Muscle of leg (tissue), 11 donors: ENCODE results near the gene ZNF286A. TPM values are rescaled to one million over a fixed set of nuclear protein-coding genes. Genes with fewer than 3 reads are reported as not detected.
"Not testable (repeated sequence)": the region's sequence is repeated elsewhere in the genome, so short reads cannot be mapped to it uniquely, and the experiment has no call there.

Experiments used
- DNase-seq: peaks from one replicate; pipeline ENCODE4 v3.0.0; 2013
- H3K27ac ChIP-seq: one replicate; pipeline ENCODE4 v1.5.1; 2013; ENCODE audit warnings: mild to moderate bottlenecking, low read length, control low read depth
- H3K27me3 ChIP-seq: one replicate; pipeline ENCODE4 v1.6.1; 2013; ENCODE audit warnings: low read length; ENCODE audit not compliant: control insufficient read depth, insufficient read depth
- H3K36me3 ChIP-seq: one replicate; pipeline ENCODE4 v1.6.1; 2013; ENCODE audit warnings: low read length; ENCODE audit not compliant: control insufficient read depth, insufficient read depth
- H3K4me1 ChIP-seq: one replicate; pipeline ENCODE4 v1.6.1; 2013; ENCODE audit warnings: low read length; ENCODE audit not compliant: control insufficient read depth, insufficient read depth
- H3K4me3 ChIP-seq: one replicate; pipeline ENCODE4 v1.5.1; 2013; ENCODE audit warnings: low read length, control low read depth
- H3K9me3 ChIP-seq: replicated peaks from 2 replicates; pipeline ENCODE4 v1.6.1; 2013; ENCODE audit warnings: low read depth, low read length; ENCODE audit not compliant: control insufficient read depth
- WGBS: methylation state at CpG from one replicate; pipeline ENCODE4 v1.1.5; 2013; ENCODE audit warnings: missing lambda C conversion rate; ENCODE audit not compliant: insufficient coverage; 5-methylcytosine and 5-hydroxymethylcytosine counted together
- polyA plus RNA-seq, 8 donors: library from polyadenylated mRNA; unstranded; fragments of 120-200 nt; gene quantifications; one replicate each; pipeline versions ENCODE4 v1.2.1 to v1.2.3, GENCODE V29; 2013; ENCODE audit warnings: inconsistent platforms in 1 of 8, low replicate concordance in 1 of 8; ENCODE audit not compliant: insufficient read length in 8 of 8, insufficient read depth in 1 of 8
- total RNA-seq: library from RNA; stranded (reverse); fragments of 120-200 nt; gene quantifications from one replicate; pipeline ENCODE4 v1.2.4, GENCODE V29; 2013

The ZNF286A gene
- total and polyA plus RNA-seq, 9 donors, result 19.9 to 32.2 (median 25.9) TPM

- not testable (repeated sequence) for DNase-seq, H3K4me1 ChIP-seq, H3K36me3 ChIP-seq, H3K27ac ChIP-seq, H3K27me3 ChIP-seq, H3K4me3 ChIP-seq, H3K9me3 ChIP-seq
- no CpG with 5 or more reads among the region's 10 CpGs for WGBS
Observed at GRCh38 chr17:15733174-15733789, 33.7 kb downstream of the ZNF286A start.

GRCh38 chr17:15736578-15736977 lies 37.0 kb downstream of the ZNF286A start:
- 58% methylated on average over 2 of the region's 5 CpGs for WGBS
- H3K27ac ChIP-seq, H3K4me3 ChIP-seq, H3K27me3 ChIP-seq, H3K9me3 ChIP-seq, H3K36me3 ChIP-seq, H3K4me1 ChIP-seq, DNase-seq: not testable (repeated sequence)

GRCh38 chr17:15738066-15738465 lies 38.5 kb downstream of the ZNF286A start:
- H3K27ac ChIP-seq, result no peak overlapping the region
- no peak overlapping the region for H3K4me3 ChIP-seq
- DNase-seq, result no peak
- WGBS, result 95% methylated on average over 5 of the region's 10 CpGs
- no peaks in the 10 kb centered on the region for H3K4me1 ChIP-seq
- no peaks in the 10 kb centered on the region for H3K27me3 ChIP-seq
- no peaks in the 10 kb centered on the region for H3K36me3 ChIP-seq
- no peaks in the 10 kb centered on the region for H3K9me3 ChIP-seq

GRCh38 chr17:15739259-15739658 lies 39.7 kb downstream of the ZNF286A start:
- not testable (repeated sequence) for H3K27ac ChIP-seq, DNase-seq, H3K4me3 ChIP-seq, H3K4me1 ChIP-seq, H3K27me3 ChIP-seq, H3K9me3 ChIP-seq, H3K36me3 ChIP-seq
- 92% methylated on average over 7 of the region's 11 CpGs for WGBS

GRCh38 chr17:15740041-15740440 lies 40.5 kb downstream of the ZNF286A start:
- H3K4me3 ChIP-seq, H3K4me1 ChIP-seq, DNase-seq, H3K27me3 ChIP-seq, H3K36me3 ChIP-seq, H3K9me3 ChIP-seq, H3K27ac ChIP-seq: not testable (repeated sequence)
- no CpG with 5 or more reads among the region's 8 CpGs for WGBS

GRCh38 chr17:15740570-15741120 lies 41.1 kb downstream of the ZNF286A start:
- Histone ChIP-seq H3K9me3 (no peaks in the 10 kb centered on the region), H3K4me3 (no peak overlapping the region)
- 94% methylated on average over 7 of the region's 7 CpGs for WGBS

GRCh38 chr17:15741624-15742023 lies 42.1 kb downstream of the ZNF286A start:
- no peaks in the 10 kb centered on the region for H3K27me3 ChIP-seq
- WGBS, result 95% methylated on average over 6 of the region's 9 CpGs
- no peaks in the 10 kb centered on the region for H3K9me3 ChIP-seq
- no peak overlapping the region for H3K27ac ChIP-seq
- peaks cover 2% of the 10 kb centered on the region for H3K4me1 ChIP-seq
- DNase-seq, result no peak
- H3K4me3 ChIP-seq, result no peak overlapping the region
- H3K36me3 ChIP-seq, result no peaks in the 10 kb centered on the region

More at GRCh38 chr17:15740570-15741120, 41.1 kb downstream of the ZNF286A start:
- Histone ChIP-seq H3K4me1 (peaks cover 2% of the 10 kb centered on the region), H3K27ac (no peak overlapping the region), H3K27me3 (no peaks in the 10 kb centered on the region), H3K36me3 (no peaks in the 10 kb centered on the region)
- no peak for DNase-seq

GRCh38 chr17:15742051-15742795 lies 42.7 kb downstream of the ZNF286A start:
- DNase-seq, result no peak
- WGBS, result 83% methylated on average over 14 of the region's 15 CpGs
- Histone ChIP-seq H3K27ac (no peak overlapping the region), H3K4me1 (peaks cover 2% of the 10 kb centered on the region), H3K4me3 (no peak overlapping the region), H3K27me3 (no peaks in the 10 kb centered on the region), H3K36me3 (no peaks in the 10 kb centered on the region), H3K9me3 (no peaks in the 10 kb centered on the region)

GRCh38 chr17:15742921-15743320 lies 43.4 kb downstream of the ZNF286A start:
- no peak for DNase-seq
- H3K4me1 ChIP-seq, result peaks cover 2% of the 10 kb centered on the region
- no peaks in the 10 kb centered on the region for H3K9me3 ChIP-seq
- H3K36me3 ChIP-seq, result no peaks in the 10 kb centered on the region
- WGBS, result 93% methylated on average over 6 of the region's 7 CpGs
- no peak overlapping the region for H3K27ac ChIP-seq
- no peak overlapping the region for H3K4me3 ChIP-seq
- no peaks in the 10 kb centered on the region for H3K27me3 ChIP-seq

GRCh38 chr17:15744074-15744676 lies 44.6 kb downstream of the ZNF286A start:
- 59% methylated on average over 3 of the region's 7 CpGs for WGBS
- H3K4me3 ChIP-seq, result no peak overlapping the region
- H3K9me3 ChIP-seq, result no peaks in the 10 kb centered on the region
- H3K27ac ChIP-seq, result no peak overlapping the region
- H3K4me1 ChIP-seq, result peaks cover 2% of the 10 kb centered on the region
- H3K36me3 ChIP-seq, result no peaks in the 10 kb centered on the region
- H3K27me3 ChIP-seq, result no peaks in the 10 kb centered on the region
- no peak for DNase-seq
